KMS-11 (cell line): ENCODE data around the gene ECI1.
"Not testable (repeated sequence)": the region's sequence is repeated elsewhere in the genome, so short reads cannot be mapped to it uniquely, and the experiment has no call there.

Experiments used
- H2AFZ ChIP-seq: fragments of 200-600 bp; sonication (generic); 2 replicates; pipeline ENCODE4 v1.6.1; 2016; ENCODE audit warnings: antibody characterized with exemption, mixed run types, low read depth
- H3K27ac ChIP-seq: fragments of 200-600 bp; sonication (generic); 2 replicates; pipeline ENCODE4 v1.6.1; 2016; ENCODE audit warnings: mild to moderate bottlenecking, mixed run types
- H3K27me3 ChIP-seq: fragments of 200-600 bp; sonication (generic); 2 replicates; pipeline ENCODE4 v1.6.1; 2017; ENCODE audit warnings: mild to moderate bottlenecking, low read depth, mixed run types, moderate library complexity; ENCODE audit not compliant: insufficient read depth
- H3K36me3 ChIP-seq: fragments of 200-600 bp; sonication (generic); 2 replicates; pipeline ENCODE4 v1.6.1; 2017; ENCODE audit warnings: mild to moderate bottlenecking, mixed run types; ENCODE audit not compliant: insufficient read depth
- H3K4me1 ChIP-seq: fragments of 200-600 bp; sonication (generic); 2 replicates; pipeline ENCODE4 v1.6.1; 2016; ENCODE audit warnings: mild to moderate bottlenecking, low read depth, mixed run types; ENCODE audit not compliant: poor library complexity, severe bottlenecking
- H3K4me2 ChIP-seq: fragments of 200-600 bp; sonication (generic); 2 replicates; pipeline ENCODE4 v1.7.0; 2016; ENCODE audit warnings: mild to moderate bottlenecking, mixed run types
- H3K4me3 ChIP-seq: fragments of 200-600 bp; sonication (generic); IDR thresholded peaks from 2 replicates; pipeline ENCODE4 v1.6.1; 2017; ENCODE audit warnings: low read depth, low read length, mixed read lengths; ENCODE audit not compliant: insufficient read depth
- H3K79me2 ChIP-seq: fragments of 200-600 bp; sonication (generic); 2 replicates; pipeline ENCODE4 v1.6.1; 2016; ENCODE audit warnings: low read depth, mixed run types; ENCODE audit not compliant: insufficient read depth
- H3K9ac ChIP-seq: fragments of 200-600 bp; sonication (generic); 2 replicates; pipeline ENCODE4 v1.6.1; 2016; ENCODE audit warnings: mild to moderate bottlenecking, mixed run types
- H4K20me1 ChIP-seq: fragments of 200-600 bp; sonication (generic); 2 replicates; pipeline ENCODE4 v1.6.1; 2016; ENCODE audit warnings: mild to moderate bottlenecking, mixed run types; ENCODE audit not compliant: insufficient read depth
- TF ChIP-seq, protein P1 (sequence below): fragments of 200-600 bp; sonication (generic); conservative IDR thresholded peaks from 2 replicates; pipeline ENCODE4 v1.6.1; 2017; ENCODE audit warnings: low read depth, mild to moderate bottlenecking, antibody characterized with exemption, low read length, moderate library complexity, mixed read lengths

The ECI1 gene

GRCh38 chr16:2204416-2205103 lies 46.8 kb downstream of the ECI1 start:
- peaks cover 22% of the 10 kb centered on the region; the same call in 1 of the 2 replicates for H3K27me3 ChIP-seq
- H2AFZ ChIP-seq, result peak overlapping the region; percentile 91

GRCh38 chr16:2203119-2203688 lies 48.2 kb downstream of the ECI1 start:
- not testable (repeated sequence) for H3K4me3 ChIP-seq, H3K79me2 ChIP-seq, H3K36me3 ChIP-seq, H2AFZ ChIP-seq, H3K27ac ChIP-seq, H3K9ac ChIP-seq, H3K4me2 ChIP-seq, H4K20me1 ChIP-seq
- Histone ChIP-seq H3K4me1 (peaks cover 15% of the 10 kb centered on the region), H3K27me3 (peaks cover 35% of the 10 kb centered on the region; the same call in 1 of the 2 replicates)

More at GRCh38 chr16:2204416-2205103, 46.8 kb downstream of the ECI1 start:
- Histone ChIP-seq H3K4me3 (no peak overlapping the region), H3K27ac (peak overlapping the region; percentile 16; the same call in 1 of the 2 replicates), H3K79me2 (peaks cover 7% of the 10 kb centered on the region), H3K9ac (peak overlapping the region; percentile 87), H3K36me3 (no peaks in the 10 kb centered on the region), H4K20me1 (no peaks in the 10 kb centered on the region), H3K4me1 (peaks cover 15% of the 10 kb centered on the region), H3K4me2 (peak overlapping the region; percentile 68)
- TF ChIP-seq, protein P1, sequence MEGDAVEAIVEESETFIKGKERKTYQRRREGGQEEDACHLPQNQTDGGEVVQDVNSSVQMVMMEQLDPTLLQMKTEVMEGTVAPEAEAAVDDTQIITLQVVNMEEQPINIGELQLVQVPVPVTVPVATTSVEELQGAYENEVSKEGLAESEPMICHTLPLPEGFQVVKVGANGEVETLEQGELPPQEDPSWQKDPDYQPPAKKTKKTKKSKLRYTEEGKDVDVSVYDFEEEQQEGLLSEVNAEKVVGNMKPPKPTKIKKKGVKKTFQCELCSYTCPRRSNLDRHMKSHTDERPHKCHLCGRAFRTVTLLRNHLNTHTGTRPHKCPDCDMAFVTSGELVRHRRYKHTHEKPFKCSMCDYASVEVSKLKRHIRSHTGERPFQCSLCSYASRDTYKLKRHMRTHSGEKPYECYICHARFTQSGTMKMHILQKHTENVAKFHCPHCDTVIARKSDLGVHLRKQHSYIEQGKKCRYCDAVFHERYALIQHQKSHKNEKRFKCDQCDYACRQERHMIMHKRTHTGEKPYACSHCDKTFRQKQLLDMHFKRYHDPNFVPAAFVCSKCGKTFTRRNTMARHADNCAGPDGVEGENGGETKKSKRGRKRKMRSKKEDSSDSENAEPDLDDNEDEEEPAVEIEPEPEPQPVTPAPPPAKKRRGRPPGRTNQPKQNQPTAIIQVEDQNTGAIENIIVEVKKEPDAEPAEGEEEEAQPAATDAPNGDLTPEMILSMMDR, result no peak

DNA sequence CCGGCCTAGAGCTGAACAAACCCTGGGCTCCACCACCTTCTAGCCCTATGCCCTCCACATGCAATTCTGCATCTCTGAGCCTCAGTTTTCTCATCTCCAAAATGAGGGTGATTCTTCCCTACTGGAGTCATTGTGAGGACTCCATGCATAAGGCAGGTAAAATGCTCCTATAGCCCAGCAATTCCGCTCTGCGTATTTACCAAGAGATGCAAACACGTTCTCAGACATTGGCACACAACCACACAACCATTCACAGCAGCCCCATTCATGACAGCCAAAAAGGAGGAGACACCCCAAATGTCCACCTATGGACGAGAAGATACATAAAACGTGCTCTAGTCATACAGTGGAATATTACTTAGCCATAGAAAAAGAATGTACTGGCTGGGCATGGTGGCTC lies 51.1 kb downstream of the ECI1 start:
- H3K9ac ChIP-seq, result no peak overlapping the region
- no peaks in the 10 kb centered on the region for H4K20me1 ChIP-seq
- H3K36me3 ChIP-seq, result no peaks in the 10 kb centered on the region
- H3K27ac ChIP-seq, result no peak overlapping the region
- no peak overlapping the region for H3K4me3 ChIP-seq
- peaks cover 6% of the 10 kb centered on the region for H3K4me1 ChIP-seq
- no peaks in the 10 kb centered on the region for H3K79me2 ChIP-seq
- H3K4me2 ChIP-seq, result no peak overlapping the region
- peaks cover 56% of the 10 kb centered on the region for H3K27me3 ChIP-seq
- H2AFZ ChIP-seq, result no peak overlapping the region
- TF ChIP-seq, protein P1, result no peak

DNA sequence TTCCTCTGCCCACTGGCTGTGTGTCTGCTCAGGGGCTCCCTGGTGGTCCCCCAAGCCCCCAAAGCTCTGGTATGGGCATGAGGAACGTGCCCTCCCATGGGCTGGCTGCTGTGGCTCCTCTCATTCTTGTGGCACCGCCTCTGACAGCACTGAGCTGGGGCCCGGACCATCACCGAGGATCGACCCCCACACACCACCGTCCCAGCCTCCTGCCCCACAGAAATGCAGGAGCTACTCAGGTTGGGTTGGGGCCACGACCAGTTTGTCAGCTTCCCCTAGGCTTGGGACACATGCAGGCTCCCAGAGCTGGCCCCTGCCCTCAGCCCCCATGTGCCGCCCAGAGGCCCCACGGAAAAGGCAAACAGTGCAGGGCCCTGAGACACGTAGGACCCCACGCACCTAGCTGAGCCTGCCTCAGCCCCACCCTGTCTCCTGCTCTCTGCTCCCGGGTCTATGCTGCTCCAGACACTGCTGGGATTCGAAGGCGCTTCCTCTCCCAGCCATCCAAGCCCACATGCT lies 51.7 kb downstream of the ECI1 start:
- no peak overlapping the region for H3K4me2 ChIP-seq
- H2AFZ ChIP-seq, result no peak overlapping the region
- peaks cover 63% of the 10 kb centered on the region for H3K27me3 ChIP-seq
- TF ChIP-seq, protein P1, result no peak
- H3K79me2 ChIP-seq, result no peaks in the 10 kb centered on the region
- no peak overlapping the region for H3K4me3 ChIP-seq
- H3K36me3 ChIP-seq, result no peaks in the 10 kb centered on the region
- peaks cover 4% of the 10 kb centered on the region for H3K4me1 ChIP-seq
- H3K27ac ChIP-seq, result no peak overlapping the region
- H4K20me1 ChIP-seq, result no peaks in the 10 kb centered on the region
- H3K9ac ChIP-seq, result no peak overlapping the region

GRCh38 chr16:2199095-2199494 lies 52.3 kb downstream of the ECI1 start:
- H3K27ac ChIP-seq, result no peak overlapping the region
- peaks cover 69% of the 10 kb centered on the region for H3K27me3 ChIP-seq
- H3K79me2 ChIP-seq, result no peaks in the 10 kb centered on the region
- no peaks in the 10 kb centered on the region for H3K36me3 ChIP-seq
- H3K9ac ChIP-seq, result no peak overlapping the region
- no peaks in the 10 kb centered on the region for H4K20me1 ChIP-seq
- no peak overlapping the region for H2AFZ ChIP-seq
- H3K4me3 ChIP-seq, result no peak overlapping the region
- H3K4me2 ChIP-seq, result no peak overlapping the region
- H3K4me1 ChIP-seq, result no peaks in the 10 kb centered on the region
- TF ChIP-seq, protein P1, result no peak
